Nephron (organoid): ENCODE results near the gene CEP41.

Experiments used
- H3K27ac Mint-ChIP-seq, 3 experiments: 2 replicates each; pipeline ENCODE4 v1.8.0; 2020; ENCODE audit warnings: mixed read lengths in 3 of 3, mild to moderate bottlenecking in 2 of 3, moderate library complexity in 1 of 3
- H3K27me3 Mint-ChIP-seq: 2 replicates; pipeline ENCODE4 v1.8.0; 2021; ENCODE audit warnings: low read depth, mild to moderate bottlenecking, moderate library complexity, mixed read lengths
- H3K36me3 Mint-ChIP-seq: 2 replicates; pipeline ENCODE4 v1.8.0; 2020; ENCODE audit warnings: low read depth, mixed read lengths
- H3K4me1 Mint-ChIP-seq: 2 replicates; pipeline ENCODE4 v1.8.0; 2020; ENCODE audit warnings: mixed read lengths
- H3K4me3 Mint-ChIP-seq, 3 experiments: 2 replicates each; pipeline ENCODE4 v1.8.0; 2020; ENCODE audit warnings: mild to moderate bottlenecking in 3 of 3, mixed read lengths in 3 of 3, moderate library complexity in 2 of 3
- H3K9me3 Mint-ChIP-seq: 2 replicates; pipeline ENCODE4 v1.8.0; 2020; ENCODE audit warnings: mixed read lengths
- CTCF ChIP-seq, 3 experiments: fragments of 200-600 bp; sonication (generic); IDR thresholded peaks; one replicate each; pipeline ENCODE4 v1.5.0; 2021; ENCODE audit warnings: antibody characterized with exemption in 3 of 3; ENCODE audit not compliant: unreplicated experiment in 3 of 3

The CEP41 gene

GRCh38 chr7:130418306-130418705, 22.5 kb downstream of the CEP41 start:
- Mint-ChIP-seq H3K9me3 (no peaks in the 10 kb centered on the region), H3K4me3 (no peak overlapping the region), H3K27ac (peak overlapping the region in 2 of 3 experiments; percentile 93 to 96), H3K36me3 (peaks cover 9% of the 10 kb centered on the region), H3K27me3 (no peaks in the 10 kb centered on the region), H3K4me1 (peaks cover 65% of the 10 kb centered on the region)
- TF ChIP-seq CTCF (IDR thresholded peaks at IDR 0.05; ENCODE audit: unreplicated experiment in 3 of 3) = no peak

GRCh38 chr7:130417213-130417612, 23.6 kb downstream of the CEP41 start:
- TF ChIP-seq CTCF (IDR thresholded peaks at IDR 0.05; ENCODE audit: unreplicated experiment in 3 of 3) = no peak
- Mint-ChIP-seq H3K9me3 (no peaks in the 10 kb centered on the region), H3K27ac (peak overlapping the region; percentile 62 to 96 (median 93)), H3K4me3 (peak overlapping the region in 1 of 3 experiments; percentile 4), H3K4me1 (peaks cover 64% of the 10 kb centered on the region), H3K27me3 (no peaks in the 10 kb centered on the region), H3K36me3 (peaks cover 9% of the 10 kb centered on the region)

- Mint-ChIP-seq H3K9me3 (no peaks in the 10 kb centered on the region), H3K27me3 (no peaks in the 10 kb centered on the region), H3K36me3 (peaks cover 14% of the 10 kb centered on the region), H3K27ac (peak overlapping the region; percentile 2 to 25 (median 2)), H3K4me3 (no peak overlapping the region), H3K4me1 (peaks cover 68% of the 10 kb centered on the region)
- TF ChIP-seq CTCF (IDR thresholded peaks at IDR 0.05; ENCODE audit: unreplicated experiment in 3 of 3) = no peak
Measured at GRCh38 chr7:130415006-130415405, 25.8 kb downstream of the CEP41 start.

GRCh38 chr7:130413201-130413600, 27.6 kb downstream of the CEP41 start:
- H3K4me1 Mint-ChIP-seq = peaks cover 77% of the 10 kb centered on the region
- no peak for TF ChIP-seq CTCF (IDR thresholded peaks at IDR 0.05; ENCODE audit: unreplicated experiment in 3 of 3)
- H3K36me3 Mint-ChIP-seq = peaks cover 14% of the 10 kb centered on the region
- H3K27me3 Mint-ChIP-seq = no peaks in the 10 kb centered on the region
- no peak overlapping the region for H3K4me3 Mint-ChIP-seq
- H3K9me3 Mint-ChIP-seq = no peaks in the 10 kb centered on the region
- peak overlapping the region in 1 of 3 experiments; percentile 68 for H3K27ac Mint-ChIP-seq

- H3K9me3 Mint-ChIP-seq = no peaks in the 10 kb centered on the region
- peaks cover 14% of the 10 kb centered on the region for H3K36me3 Mint-ChIP-seq
- no peak for TF ChIP-seq CTCF (IDR thresholded peaks at IDR 0.05; ENCODE audit: unreplicated experiment in 3 of 3)
- peak overlapping the region; percentile 65 to 86 (median 80) for H3K27ac Mint-ChIP-seq
- peaks cover 67% of the 10 kb centered on the region for H3K4me1 Mint-ChIP-seq
- H3K4me3 Mint-ChIP-seq = no peak overlapping the region
- no peaks in the 10 kb centered on the region for H3K27me3 Mint-ChIP-seq
Measured at GRCh38 chr7:130410868-130411541, 29.8 kb downstream of the CEP41 start.

- peak overlapping the region; percentile 81 to 92 (median 92) for H3K27ac Mint-ChIP-seq
- no peaks in the 10 kb centered on the region for H3K27me3 Mint-ChIP-seq
- H3K36me3 Mint-ChIP-seq = peaks cover 6% of the 10 kb centered on the region
- no peak overlapping the region for H3K4me3 Mint-ChIP-seq
- no peaks in the 10 kb centered on the region for H3K9me3 Mint-ChIP-seq
- peaks cover 70% of the 10 kb centered on the region for H3K4me1 Mint-ChIP-seq
- no peak for TF ChIP-seq CTCF (IDR thresholded peaks at IDR 0.05; ENCODE audit: unreplicated experiment in 3 of 3)
Measured at GRCh38 chr7:130409712-130410072, 31.1 kb downstream of the CEP41 start.
